Measurements from ENCODE around the gene ABCC8. TPM values are rescaled to one million over a fixed set of nuclear protein-coding genes. Genes with fewer than 3 reads are reported as not detected.
A peak's percentile ranks its signal among the peaks of the same experiment; 100 is the strongest.

Gene ABCC8
- total RNA-seq, 1 donor from 2014 or later = 2.1 TPM

- DNase-seq = no peak
- intact Hi-C loops (cut with micrococcal nuclease) = no loop called here
- no peak for ATAC-seq
Observed at GRCh38 chr11:17382046-17382728, 94.5 kb downstream of the ABCC8 start.

- ATAC-seq (no peak), DNase-seq (no peak)
- intact Hi-C loops (cut with micrococcal nuclease) = no loop called here
Observed at GRCh38 chr11:17381156-17381555, 95.5 kb downstream of the ABCC8 start.

GRCh38 chr11:17379383-17380180 lies 97.1 kb downstream of the ABCC8 start:
- DNase-seq = no peak
- no peak for ATAC-seq
- intact Hi-C loops (cut with micrococcal nuclease) = no loop called here

GRCh38 chr11:17378655-17379054 lies 98.0 kb downstream of the ABCC8 start:
- DNase-seq = no peak
- intact Hi-C loops (cut with micrococcal nuclease) = no loop called here
- ATAC-seq = no peak

GRCh38 chr11:17376493-17376892 lies 100.2 kb downstream of the ABCC8 start:
- intact Hi-C loops (cut with micrococcal nuclease) = no loop called here
- ATAC-seq (peak; percentile 77), DNase-seq (no peak)

GRCh38 chr11:17375547-17375946 lies 101.1 kb downstream of the ABCC8 start:
- ATAC-seq (no peak), DNase-seq (no peak)
- intact Hi-C loops (cut with micrococcal nuclease) = no loop called here

GRCh38 chr11:17371614-17372013 lies 105.0 kb downstream of the ABCC8 start:
- no peak for DNase-seq
- intact Hi-C loops (cut with micrococcal nuclease) = no loop called here
- ATAC-seq = no peak

GRCh38 chr11:17369684-17370243 lies 106.9 kb downstream of the ABCC8 start:
- ATAC-seq (no peak), DNase-seq (no peak)
- intact Hi-C loops (cut with micrococcal nuclease) = no loop called here

- DNase-seq = no peak
- ATAC-seq = no peak
- intact Hi-C loops (cut with micrococcal nuclease) = no loop called here
Observed at GRCh38 chr11:17369094-17369493, 107.6 kb downstream of the ABCC8 start.

GRCh38 chr11:17368551-17368950 lies 108.1 kb downstream of the ABCC8 start:
- intact Hi-C loops (cut with micrococcal nuclease) = no loop called here
- no peak for ATAC-seq

GRCh38 chr11:17366495-17366894 lies 110.2 kb downstream of the ABCC8 start:
- ATAC-seq (no peak), DNase-seq (no peak)
- intact Hi-C loops (cut with micrococcal nuclease) = no loop called here

More at GRCh38 chr11:17368551-17368950, 108.1 kb downstream of the ABCC8 start:
- DNase-seq = no peak

- ATAC-seq (peak; percentile 51), DNase-seq (no peak)
- intact Hi-C loops (cut with micrococcal nuclease) = no loop called here
Observed at GRCh38 chr11:17354601-17354991, 122.0 kb downstream of the ABCC8 start.

GRCh38 chr11:17353821-17354600 lies 122.6 kb downstream of the ABCC8 start:
- intact Hi-C loops (cut with micrococcal nuclease) = no loop called here
- no peak for ATAC-seq
- no peak for DNase-seq

GRCh38 chr11:17352950-17353820 lies 123.5 kb downstream of the ABCC8 start:
- intact Hi-C loops (cut with micrococcal nuclease) = no loop called here

GRCh38 chr11:17351510-17352176 lies 125.0 kb downstream of the ABCC8 start, which contains the start of gene NCR3LG1:
TSS of gene NCR3LG1 (plus strand) at chr11:17351800. CDS start at chr11:17351970, 170 bp downstream.
- intact Hi-C loops (cut with micrococcal nuclease) = no loop called here
- ATAC-seq = peak; percentile 59
- peak; percentile 68 for DNase-seq

More at GRCh38 chr11:17352950-17353820, 123.5 kb downstream of the ABCC8 start:
- peak; percentile 84 for DNase-seq
- ATAC-seq = peak; percentile 86

- no peak for ATAC-seq
- no peak for DNase-seq
- intact Hi-C loops (cut with micrococcal nuclease) = no loop called here
Observed at GRCh38 chr11:17351172-17351509, 125.5 kb downstream of the ABCC8 start.

GRCh38 chr11:17350455-17351171 lies 126.0 kb downstream of the ABCC8 start:
- intact Hi-C loops (cut with micrococcal nuclease) = no loop called here

More at GRCh38 chr11:17350455-17351171, 126.0 kb downstream of the ABCC8 start:
- DNase-seq (no peak), ATAC-seq (no peak)

Data from left ventricle myocardium superior (tissue), 1 donor.